ENCODE results near the gene NIFK. TPM values are rescaled to one million over a fixed set of nuclear protein-coding genes. Genes with fewer than 3 reads are reported as not detected.
A peak's percentile ranks its signal among the peaks of the same experiment; 100 is the strongest.

Gene NIFK
- polyA plus RNA-seq, 1 of the 3 experiments (the other 2 are of a cell fraction): 17.0 TPM

GRCh38 chr2:121709776-121710469 lies 26.8 kb downstream of the NIFK start:
- ChIA-PET CTCF (no interaction called here), POLR2A (no interaction called here)
- H3K9ac ChIP-seq: no peak overlapping the region
- peaks cover 4 to 14% of the 10 kb centered on the region in 2 experiments; a peak in 1 of 4 replicates for H3K4me1 ChIP-seq (ENCODE audit: control insufficient read depth in 1 of 2, insufficient read depth in 2 of 2, low read depth in 1 of 2, low read length in 1 of 2)
- H4K20me1 ChIP-seq (ENCODE audit: insufficient read depth): no peaks in the 10 kb centered on the region
- H3K4me3 ChIP-seq (ENCODE audit: low read depth in 2 of 2, low read length in 1 of 2): no peak overlapping the region
- H3K9me2 ChIP-seq: no peaks in the 10 kb centered on the region
- no peaks in the 10 kb centered on the region for H3K79me2 ChIP-seq (ENCODE audit: insufficient read depth)
- no peak overlapping the region for H2AFZ ChIP-seq (ENCODE audit: low read depth)
- H3K27me3 ChIP-seq (ENCODE audit: insufficient read depth): no peaks in the 10 kb centered on the region
- H3K27ac ChIP-seq (ENCODE audit: low read depth in 2 of 2, low read length in 1 of 2): peak overlapping the region in 1 of 2 experiments; percentile 48; a peak in 1 of 4 replicates
- no peaks in the 10 kb centered on the region for H3K36me3 ChIP-seq (replicated peaks in 1 of 2; ENCODE audit: control insufficient read depth in 1 of 2, insufficient read depth in 2 of 2, low read length in 1 of 2)
- 81% methylated on average over 11 of the region's 11 CpGs for WGBS (ENCODE audit: low lambda C conversion rate)
- H3K4me2 ChIP-seq: peak overlapping the region; percentile 70
- TF ChIP-seq ZBTB33 (IDR thresholded peaks at IDR 0.05; ENCODE audit: borderline replicate concordance, low read depth): no peak
- TF ChIP-seq TAF1 (IDR thresholded peaks at IDR 0.05; ENCODE audit: borderline replicate concordance, low read depth, low read length): no peak
- TF ChIP-seq FOXM1 (IDR thresholded peaks at IDR 0.05; ENCODE audit: low read depth): no peak
- TF ChIP-seq SMC3 (IDR thresholded peaks at IDR 0.05; ENCODE audit: low read depth, low read length): no peak
- TF ChIP-seq MXI1 (IDR thresholded peaks at IDR 0.05; ENCODE audit: low read depth, low read length): no peak
- TF ChIP-seq RFX5 (IDR thresholded peaks at IDR 0.05; ENCODE audit: low read length): no peak
- TF ChIP-seq RAD21 (IDR thresholded peaks at IDR 0.05; ENCODE audit: low read length): no peak
- no peak for TF ChIP-seq USF1 (IDR thresholded peaks at IDR 0.05; ENCODE audit: borderline replicate concordance, low read depth)
- no peak for TF ChIP-seq MEF2A (IDR thresholded peaks at IDR 0.05; ENCODE audit: borderline replicate concordance, low read depth)
- no peak for TF ChIP-seq CHD2 (IDR thresholded peaks at IDR 0.05; ENCODE audit: low read length, partially characterized antibody)
- no peak for TF ChIP-seq PBX3 (IDR thresholded peaks at IDR 0.05)
- no peak for TF ChIP-seq EP300 (IDR thresholded peaks at IDR 0.05; ENCODE audit: borderline replicate concordance in 1 of 2, low read depth in 1 of 2, low read length in 1 of 2)
- no peak for TF ChIP-seq IRF3 (IDR thresholded peaks at IDR 0.05; ENCODE audit: low read depth, low read length)
- no peak for TF ChIP-seq SIN3A (IDR thresholded peaks at IDR 0.05; ENCODE audit: borderline replicate concordance, low read depth, low read length)
- TF ChIP-seq ELF1 (IDR thresholded peaks at IDR 0.05): no peak
- no peak for TF ChIP-seq CTCF (IDR thresholded peaks at IDR 0.05)
- no peak for DNase-seq
- H3K9me3 ChIP-seq: no peaks in the 10 kb centered on the region
- peaks cover 8% of the 10 kb centered on the region for H3F3A ChIP-seq (replicated peaks; ENCODE audit: insufficient read depth)
